Measurements from ENCODE around the gene STKLD1. TPM values are rescaled to one million over a fixed set of nuclear protein-coding genes. Genes with fewer than 3 reads are reported as not detected.

Gene STKLD1
- total RNA-seq, 2 donors from 2014 or later: 0.95 TPM; not detected in 1

- peak overlapping the region; percentile 11 for H3K27ac Mint-ChIP-seq
- H3K4me3 Mint-ChIP-seq: no peak overlapping the region
- no peaks in the 10 kb centered on the region for H3K4me1 ChIP-seq (ENCODE audit: control insufficient read depth, insufficient read depth, low read length)
- no peak for DNase-seq
- H3K9ac ChIP-seq (ENCODE audit: extremely low read depth, low read length, poor library complexity, severe bottlenecking): no peak overlapping the region
- peaks cover 71% of the 10 kb centered on the region for H3K36me3 ChIP-seq (ENCODE audit: control insufficient read depth, insufficient read depth, low read length)
- H3K9me3 Mint-ChIP-seq: no peaks in the 10 kb centered on the region
- no peak for TF ChIP-seq CTCF (conservative IDR thresholded peaks at IDR 0.05)
- H3K27me3 ChIP-seq (ENCODE audit: control insufficient read depth, insufficient read depth, low read length, poor library complexity, severe bottlenecking): no peaks in the 10 kb centered on the region
- H3K27ac ChIP-seq (ENCODE audit: low read depth, low read length): no peak overlapping the region
- H3K4me1 Mint-ChIP-seq: peaks cover 3% of the 10 kb centered on the region
- H3K27me3 Mint-ChIP-seq (ENCODE audit: insufficient read depth): no peaks in the 10 kb centered on the region
- H3K36me3 Mint-ChIP-seq (ENCODE audit: low read depth): peaks cover 64% of the 10 kb centered on the region
- H3K9me3 ChIP-seq (ENCODE audit: control insufficient read depth, low read length): no peaks in the 10 kb centered on the region
- 93 to 97% methylated on average over 6 to 13 of the region's 13 CpGs for WGBS, 2 experiments (ENCODE audit: insufficient coverage in 1 of 2, insufficient read length in 1 of 2)
- no peak overlapping the region for H3K4me3 ChIP-seq (ENCODE audit: low read length)
These were observed 14.6 kb upstream of the STKLD1 start for GRCh38 chr9:133361507-133362092.

- TF ChIP-seq CTCF (conservative IDR thresholded peaks at IDR 0.05): no peak
- H3K9me3 Mint-ChIP-seq: no peaks in the 10 kb centered on the region
- Histone ChIP-seq H3K27me3 (ENCODE audit: control insufficient read depth, insufficient read depth, low read length, poor library complexity, severe bottlenecking) (no peaks in the 10 kb centered on the region), H3K9me3 (ENCODE audit: control insufficient read depth, low read length) (no peaks in the 10 kb centered on the region), H3K4me3 (ENCODE audit: low read length) (no peak overlapping the region), H3K4me1 (ENCODE audit: control insufficient read depth, insufficient read depth, low read length) (no peaks in the 10 kb centered on the region), H3K27ac (ENCODE audit: low read depth, low read length) (no peak overlapping the region), H3K36me3 (ENCODE audit: control insufficient read depth, insufficient read depth, low read length) (peaks cover 80% of the 10 kb centered on the region), H3K9ac (ENCODE audit: extremely low read depth, low read length, poor library complexity, severe bottlenecking) (no peak overlapping the region)
- peak overlapping the region; percentile 11 for H3K27ac Mint-ChIP-seq
- no peaks in the 10 kb centered on the region for H3K4me1 Mint-ChIP-seq
- 95 to 100% methylated on average over 11 to 15 of the region's 15 CpGs for WGBS, 2 experiments (ENCODE audit: insufficient coverage in 1 of 2, insufficient read length in 1 of 2)
- H3K36me3 Mint-ChIP-seq (ENCODE audit: low read depth): peaks cover 71% of the 10 kb centered on the region
- no peak for DNase-seq
- H3K27me3 Mint-ChIP-seq (ENCODE audit: insufficient read depth): no peaks in the 10 kb centered on the region
- no peak overlapping the region for H3K4me3 Mint-ChIP-seq
These were observed 13.7 kb upstream of the STKLD1 start for GRCh38 chr9:133362359-133363044.

GRCh38 chr9:133366435-133366834, 9.7 kb upstream of the STKLD1 start:
- Histone ChIP-seq H3K4me3 (ENCODE audit: low read length) (no peak overlapping the region), H3K9ac (ENCODE audit: extremely low read depth, low read length, poor library complexity, severe bottlenecking) (no peak overlapping the region), H3K9me3 (ENCODE audit: control insufficient read depth, low read length) (no peaks in the 10 kb centered on the region), H3K4me1 (ENCODE audit: control insufficient read depth, insufficient read depth, low read length) (peaks cover 8% of the 10 kb centered on the region), H3K36me3 (ENCODE audit: control insufficient read depth, insufficient read depth, low read length) (peaks cover 89% of the 10 kb centered on the region), H3K27me3 (ENCODE audit: control insufficient read depth, insufficient read depth, low read length, poor library complexity, severe bottlenecking) (no peaks in the 10 kb centered on the region), H3K27ac (ENCODE audit: low read depth, low read length) (no peak overlapping the region)
- no peak for DNase-seq
- no peak overlapping the region for H3K27ac Mint-ChIP-seq
- H3K4me3 Mint-ChIP-seq: no peak overlapping the region
- peaks cover 25% of the 10 kb centered on the region for H3K4me1 Mint-ChIP-seq
- 95 to 96% methylated on average over 8 to 11 of the region's 11 CpGs for WGBS, 2 experiments (ENCODE audit: insufficient coverage in 1 of 2, insufficient read length in 1 of 2)
- TF ChIP-seq CTCF (conservative IDR thresholded peaks at IDR 0.05): no peak
- peaks cover 77% of the 10 kb centered on the region for H3K36me3 Mint-ChIP-seq (ENCODE audit: low read depth)
- no peaks in the 10 kb centered on the region for H3K27me3 Mint-ChIP-seq (ENCODE audit: insufficient read depth)
- no peaks in the 10 kb centered on the region for H3K9me3 Mint-ChIP-seq
